ENCODE measurements around the gene RNASEH2A.

Gene RNASEH2A

GRCh38 chr19:12783291-12783848, 23.0 kb upstream of the RNASEH2A start:
- no peak for TF ChIP-seq ZFX (IDR thresholded peaks at IDR 0.05; ENCODE audit: borderline replicate concordance)
- no peak for TF ChIP-seq CTCF (IDR thresholded peaks at IDR 0.05)
- peak overlapping the region; percentile 98 for H3K27ac ChIP-seq

GRCh38 chr19:12783849-12784393, 22.5 kb upstream of the RNASEH2A start:
- TF ChIP-seq CTCF (IDR thresholded peaks at IDR 0.05) (no peak), ZFX (IDR thresholded peaks at IDR 0.05; ENCODE audit: borderline replicate concordance) (no peak)

DNA sequence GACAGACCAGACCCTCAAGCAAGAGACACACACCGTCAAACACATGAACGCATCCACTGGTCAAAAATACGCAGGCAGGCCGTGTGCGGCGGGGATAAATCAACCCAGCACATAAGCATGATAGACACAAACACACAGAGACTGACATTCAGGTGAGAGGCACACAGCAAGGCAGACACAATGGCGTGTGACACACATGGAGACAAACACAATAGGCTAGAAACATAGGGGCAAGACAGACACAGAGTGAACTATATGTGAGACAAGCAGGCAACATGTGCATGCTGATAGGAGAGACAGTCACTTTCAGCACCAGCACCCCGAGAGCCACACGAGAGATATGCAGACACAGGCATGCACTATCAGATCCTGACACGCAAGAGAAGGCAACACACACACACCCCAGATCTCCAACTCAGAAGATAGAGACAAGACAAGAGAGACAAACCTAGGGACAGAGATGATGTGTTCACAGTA, 22.0 kb upstream of the RNASEH2A start:
- H3K27ac ChIP-seq: peak overlapping the region; percentile 98

More at GRCh38 chr19:12783849-12784393, 22.5 kb upstream of the RNASEH2A start:
- peak overlapping the region; percentile 98 for H3K27ac ChIP-seq

GRCh38 chr19:12784871-12785430, 21.4 kb upstream of the RNASEH2A start:
- peak overlapping the region; percentile 98 for H3K27ac ChIP-seq
- TF ChIP-seq CTCF (IDR thresholded peaks at IDR 0.05) (no peak), ZFX (IDR thresholded peaks at IDR 0.05; ENCODE audit: borderline replicate concordance) (no peak)

More for the DNA sequence above, 22.0 kb upstream of the RNASEH2A start:
- TF ChIP-seq CTCF (IDR thresholded peaks at IDR 0.05): no peak
- TF ChIP-seq ZFX (IDR thresholded peaks at IDR 0.05; ENCODE audit: borderline replicate concordance): no peak

DNA sequence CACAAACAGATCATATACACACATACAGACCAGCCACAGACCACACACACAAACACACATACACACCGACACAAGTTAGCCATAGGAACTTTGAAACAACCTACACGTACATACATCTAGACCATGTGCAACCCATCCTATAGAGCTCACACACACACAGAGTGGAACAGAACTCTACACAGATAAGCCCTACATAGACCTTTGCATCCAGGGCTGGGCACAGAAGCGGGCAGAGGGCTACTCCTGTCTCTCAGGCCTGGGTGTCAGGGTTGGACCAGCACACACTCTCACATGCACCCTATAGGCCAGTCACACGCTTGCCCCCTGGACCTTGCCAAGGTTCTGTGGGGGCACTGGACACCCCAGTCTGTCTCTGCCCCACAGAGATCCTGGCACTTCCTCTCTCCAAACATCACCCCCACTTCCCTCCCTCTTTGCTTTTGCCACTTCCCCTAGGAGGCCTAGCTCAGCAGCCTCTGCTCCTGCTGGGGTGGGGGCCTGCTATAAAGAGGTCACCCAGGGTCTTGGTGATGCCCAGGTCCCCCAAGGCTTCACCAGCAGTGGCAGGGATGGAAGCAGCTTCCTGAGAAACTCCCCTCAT, 20.9 kb upstream of the RNASEH2A start:
- TF ChIP-seq ZFX (IDR thresholded peaks at IDR 0.05; ENCODE audit: borderline replicate concordance) (no peak), CTCF (IDR thresholded peaks at IDR 0.05) (no peak)

DNA sequence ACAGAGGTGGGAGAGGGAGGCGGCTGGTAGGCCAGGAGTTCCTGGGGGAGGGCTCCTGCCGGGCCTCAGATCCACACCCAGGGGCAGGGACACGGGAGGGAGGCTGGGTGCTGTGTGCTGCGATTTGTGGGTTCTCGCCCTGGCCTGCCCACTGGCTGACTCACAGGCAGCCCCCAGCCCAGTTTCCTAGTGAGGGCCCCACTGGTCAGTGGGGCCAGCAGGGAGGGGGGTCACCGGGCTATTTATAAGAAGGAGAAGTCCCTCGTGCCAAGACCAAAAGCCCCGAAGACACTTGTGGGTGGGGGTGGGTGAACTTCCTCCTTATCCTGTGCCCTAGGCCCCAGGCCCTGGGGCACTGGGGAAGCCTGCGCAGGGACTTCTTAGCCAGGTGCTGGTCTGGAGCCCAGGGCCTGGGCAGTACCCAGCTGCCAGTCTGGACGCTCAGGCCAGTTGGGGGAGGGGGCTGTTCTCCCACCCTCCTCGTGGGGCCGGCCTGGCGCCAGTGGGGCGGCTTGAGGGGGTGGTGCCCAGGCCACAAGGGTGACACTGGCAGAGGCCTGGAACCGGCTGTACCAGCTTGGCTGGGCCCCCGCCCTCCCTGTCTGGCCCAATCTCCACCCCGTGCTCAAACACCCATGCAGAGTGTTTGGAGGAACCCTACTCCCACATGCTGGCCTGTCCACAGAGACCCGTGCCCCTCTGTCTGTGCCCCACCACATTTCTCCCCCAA, 20.1 kb upstream of the RNASEH2A start:
- H3K27ac ChIP-seq: peak overlapping the region; percentile 98
- TF ChIP-seq CTCF (IDR thresholded peaks at IDR 0.05) (no peak), ZFX (IDR thresholded peaks at IDR 0.05; ENCODE audit: borderline replicate concordance) (no peak)

More for the DNA sequence above, 20.9 kb upstream of the RNASEH2A start:
- peak overlapping the region; percentile 98 for H3K27ac ChIP-seq
